CD4-positive, alpha-beta T cell treated with Interleukin-1 beta for 1 hour (primary cell): ENCODE data around the gene NAALADL1.
"Not testable (repeated sequence)": the region's sequence is repeated elsewhere in the genome, so short reads cannot be mapped to it uniquely, and the experiment has no call there.

Experiments
- DNase-seq, 2 donors: peaks; one replicate each; pipeline ENCODE4 v3.0.0-alpha.2; 2020 to 2022

NAALADL1 gene

DNA sequence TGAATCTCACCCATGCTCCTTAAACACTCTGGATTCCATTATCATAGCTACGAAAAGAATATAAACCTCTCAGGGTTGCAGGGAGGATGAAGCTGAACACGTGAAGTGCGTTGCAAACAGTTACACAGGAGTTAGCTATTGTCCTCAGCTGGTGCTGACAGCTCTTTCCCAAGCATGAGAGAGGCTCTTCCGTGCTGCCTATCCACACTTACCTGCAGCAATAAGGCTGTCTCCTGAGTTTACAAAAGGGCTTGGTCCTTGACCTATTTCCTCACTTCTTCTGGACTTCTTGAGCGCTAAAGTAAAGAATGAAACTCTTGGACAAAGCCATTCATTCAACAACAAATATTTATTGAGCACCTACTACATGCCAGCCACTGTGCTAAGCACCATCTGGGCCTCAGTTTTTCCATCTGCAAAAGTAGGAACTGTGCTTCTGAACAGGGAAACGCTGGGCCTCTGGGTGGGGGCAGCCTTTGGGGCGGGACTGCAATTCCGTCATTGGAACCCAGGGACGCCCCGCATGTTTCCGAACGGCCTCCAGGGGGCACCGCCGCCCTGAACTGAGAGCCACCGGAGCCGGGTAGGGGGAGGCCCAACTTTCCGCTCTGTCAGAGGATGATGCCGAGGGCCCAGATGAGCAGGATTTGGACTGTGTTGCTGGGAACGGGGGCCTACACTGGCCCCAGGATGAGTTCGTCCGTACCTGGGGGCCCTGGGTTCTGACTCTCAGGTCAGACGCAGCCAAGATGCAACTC is 45.0 kb downstream of the NAALADL1 start:
- peak; percentile 91 to 92 for DNase-seq

GRCh38 chr11:65008873-65009272 is 49.5 kb downstream of the NAALADL1 start:
- no peak for DNase-seq

DNA sequence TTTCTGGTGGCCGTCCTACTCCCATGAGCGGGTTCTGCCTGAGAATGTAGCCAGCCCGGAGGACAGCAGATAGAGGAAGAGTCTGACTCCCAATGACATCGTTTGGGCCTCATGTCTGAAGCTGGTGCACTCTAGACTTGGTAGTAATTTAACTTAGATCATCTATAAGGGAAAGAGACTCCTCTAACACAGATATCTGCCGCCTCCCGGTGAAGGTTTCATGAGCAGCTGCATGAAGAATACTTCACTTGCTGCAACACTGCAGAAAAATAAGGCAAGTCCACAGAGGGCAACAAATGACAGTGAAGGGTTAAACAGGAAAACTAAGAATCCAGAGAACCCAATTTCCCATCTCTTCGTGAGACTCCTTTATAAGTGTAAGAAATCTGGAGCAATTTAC is 50.3 kb downstream of the NAALADL1 start:
- DNase-seq: no peak

- not testable (repeated sequence) for DNase-seq
These were observed 54.4 kb downstream of the NAALADL1 start for GRCh38 chr11:65003968-65004367.

- no peak for DNase-seq
These were observed 55.1 kb downstream of the NAALADL1 start for GRCh38 chr11:65003282-65003681.

DNA sequence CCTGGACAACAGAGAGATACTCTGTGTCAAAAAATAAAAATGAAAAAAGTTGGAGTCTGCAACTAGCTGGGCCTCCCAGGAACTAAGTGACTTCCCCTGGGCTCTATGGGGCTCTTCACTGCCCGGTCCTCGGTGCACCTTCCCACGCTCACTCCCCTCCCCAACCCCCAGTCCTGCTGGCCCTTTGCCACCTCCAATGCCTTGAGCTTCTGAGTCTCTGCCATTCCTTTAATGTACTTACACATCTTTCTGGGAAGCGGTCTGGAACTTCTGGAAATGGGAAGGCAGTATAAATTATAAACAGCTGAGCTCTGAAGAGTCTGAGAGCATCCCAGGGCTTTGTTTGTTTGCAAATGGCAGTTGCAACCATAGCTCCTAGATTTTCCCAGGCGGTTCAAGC is 55.6 kb downstream of the NAALADL1 start:
- DNase-seq: no peak

DNA sequence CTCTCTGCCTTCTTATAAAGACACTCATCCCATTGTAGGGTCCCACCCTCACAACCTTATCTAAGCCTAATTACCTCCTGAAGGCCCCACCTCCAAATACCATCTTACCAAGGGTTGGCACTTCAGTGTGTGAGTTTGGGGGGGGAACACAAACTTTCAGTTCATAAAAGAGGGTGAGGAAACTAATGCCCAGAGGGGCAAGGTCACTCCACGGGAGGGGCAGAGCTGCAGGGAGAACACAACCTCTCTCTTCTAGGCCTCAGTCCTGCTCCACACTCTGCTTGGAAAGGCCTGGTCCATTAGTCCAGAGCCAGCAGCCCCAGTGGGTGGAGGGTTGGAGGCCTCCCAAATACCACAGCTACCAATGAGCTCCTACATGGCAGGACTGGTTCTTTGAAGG is 58.9 kb downstream of the NAALADL1 start:
- no peak for DNase-seq

DNA sequence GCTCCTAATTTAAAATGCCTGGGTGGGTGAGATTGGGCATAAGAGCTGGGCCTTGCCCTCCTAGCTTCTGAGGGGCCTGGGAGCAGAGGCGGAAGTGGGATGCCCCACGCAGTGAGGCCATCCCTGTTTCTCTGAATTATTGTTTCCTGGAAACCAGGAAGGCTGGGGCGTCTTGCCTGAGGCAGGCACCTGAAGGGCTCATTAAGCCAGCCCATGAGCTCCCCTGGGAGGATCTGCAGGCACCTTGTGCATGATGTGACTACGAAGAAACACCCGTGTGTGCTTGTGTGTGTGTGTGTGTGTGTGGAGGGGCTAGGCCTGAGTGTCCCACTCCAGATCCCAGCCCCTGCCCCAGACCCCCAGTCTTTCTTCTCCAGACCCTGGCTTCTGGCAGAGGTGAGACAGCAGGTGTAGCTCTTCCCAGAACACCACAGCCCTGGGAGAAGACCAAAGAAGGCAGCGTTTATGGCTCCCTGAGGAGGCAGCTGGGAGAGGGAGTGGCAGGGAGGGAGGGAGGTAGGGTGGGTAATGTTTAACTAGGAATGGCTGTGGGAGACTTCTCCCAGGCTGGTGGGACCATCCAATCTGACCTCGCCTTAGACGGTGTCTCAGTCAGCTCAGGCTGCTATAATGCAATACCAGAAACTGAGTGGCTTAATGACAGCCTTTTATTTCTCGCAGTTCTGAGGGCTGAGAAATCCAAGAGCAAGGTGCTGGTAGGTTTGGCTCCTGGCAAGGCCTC is 59.5 kb downstream of the NAALADL1 start:
- DNase-seq: no peak

DNA sequence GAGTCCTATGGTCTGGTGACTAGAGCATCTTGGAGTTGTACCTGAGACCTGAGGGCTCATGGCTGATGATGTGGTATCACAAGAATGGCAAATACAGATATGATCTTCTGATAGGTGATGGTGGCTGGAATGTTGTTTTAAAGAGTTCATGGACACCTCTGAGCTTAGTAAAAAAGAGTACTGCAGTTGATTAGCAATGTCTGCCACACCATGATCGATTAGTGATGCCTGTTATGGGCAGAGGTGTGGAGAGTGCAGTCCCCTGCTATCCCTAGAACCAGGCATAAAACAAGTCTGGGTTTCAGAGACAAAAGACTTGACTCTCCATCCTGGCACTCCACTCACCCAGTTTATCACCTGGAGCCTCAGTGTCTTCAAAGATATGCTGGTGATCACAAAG is 60.2 kb downstream of the NAALADL1 start:
- DNase-seq: no peak

GRCh38 chr11:64996710-64997380 is 61.5 kb downstream of the NAALADL1 start, which contains the start of gene BATF2:
BATF2 (minus strand) TSS chr11:64996971; CDS start chr11:64996914, 57 bp downstream.
- DNase-seq: peak in 1 of 2 donors; percentile 52

GRCh38 chr11:64996327-64996709 is 62.0 kb downstream of the NAALADL1 start:
- DNase-seq: no peak
